ENCODE data around the gene AGBL5. TPM values are rescaled to one million over a fixed set of nuclear protein-coding genes. Genes with fewer than 3 reads are reported as not detected.
A peak's percentile ranks its signal among the peaks of the same experiment; 100 is the strongest.

The AGBL5 gene
- total RNA-seq, 1 donor from 2014 or later, result 68.3 TPM

DNA sequence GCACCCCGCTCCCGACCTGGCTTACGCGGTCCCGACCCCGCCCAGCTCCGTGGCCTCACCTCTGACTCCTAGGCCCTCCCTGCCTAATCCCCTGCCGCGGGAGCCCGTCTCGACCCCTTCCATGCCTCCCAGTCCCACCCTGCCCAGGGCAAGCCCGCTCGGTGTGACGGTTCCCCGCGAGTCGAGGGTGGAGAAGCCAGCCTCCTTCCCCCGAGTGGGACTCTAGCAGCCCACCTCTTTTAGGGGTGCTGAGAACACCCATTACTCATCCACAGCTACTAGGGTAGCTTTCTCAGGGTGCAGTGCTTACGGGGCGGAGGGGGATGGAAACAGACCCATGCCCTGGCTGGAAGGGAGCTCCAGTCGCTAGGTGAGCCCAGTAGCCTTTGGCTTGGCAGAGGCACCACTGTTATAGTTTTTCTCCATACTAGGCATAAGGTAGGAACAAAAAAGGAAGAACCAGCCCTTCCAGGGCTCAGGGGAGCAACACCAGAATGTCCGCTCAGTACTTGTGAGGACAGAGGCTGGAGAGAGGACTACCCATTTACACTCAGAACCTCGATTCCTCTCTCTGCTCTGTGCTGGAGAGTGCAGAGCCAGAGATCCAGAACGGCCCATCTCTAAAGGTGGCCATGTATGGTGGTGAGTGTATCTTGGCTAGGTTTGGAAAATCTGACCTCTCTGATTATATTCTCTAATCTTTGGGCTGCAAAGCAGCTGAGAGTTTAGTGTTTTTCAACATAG lies 606 bp downstream of the AGBL5 start:
- H3K4me1 Mint-ChIP-seq, result peaks cover 32% of the 10 kb centered on the region
- H3K9me3 Mint-ChIP-seq, result peaks cover 19% of the 10 kb centered on the region
- Histone ChIP-seq H3K27ac (no peak overlapping the region), H3K9ac (peak overlapping the region; percentile 63), H2AFZ (replicated peaks) (peak overlapping the region; percentile 92), H3K4me2 (peak overlapping the region; percentile 88), H3K4me3 (peak overlapping the region; percentile 75), H3F3A (ENCODE audit: low read depth) (peaks cover 34% of the 10 kb centered on the region), H3K4me1 (peaks cover 5% of the 10 kb centered on the region), H3K9me3 (ENCODE audit: low read depth) (no peaks in the 10 kb centered on the region), H3K79me2 (ENCODE audit: low read depth) (peaks cover 3% of the 10 kb centered on the region), H3K27me3 (no peaks in the 10 kb centered on the region), H3K36me3 (no peaks in the 10 kb centered on the region), H4K20me1 (ENCODE audit: low read depth) (no peaks in the 10 kb centered on the region)
- peak overlapping the region; percentile 92 for H3K4me3 Mint-ChIP-seq
- no peak for TF ChIP-seq EZH2phosphoT487 (IDR thresholded peaks at IDR 0.05)
- no peak for TF ChIP-seq EZH2 (IDR thresholded peaks at IDR 0.05)
- TF ChIP-seq, protein P1, sequence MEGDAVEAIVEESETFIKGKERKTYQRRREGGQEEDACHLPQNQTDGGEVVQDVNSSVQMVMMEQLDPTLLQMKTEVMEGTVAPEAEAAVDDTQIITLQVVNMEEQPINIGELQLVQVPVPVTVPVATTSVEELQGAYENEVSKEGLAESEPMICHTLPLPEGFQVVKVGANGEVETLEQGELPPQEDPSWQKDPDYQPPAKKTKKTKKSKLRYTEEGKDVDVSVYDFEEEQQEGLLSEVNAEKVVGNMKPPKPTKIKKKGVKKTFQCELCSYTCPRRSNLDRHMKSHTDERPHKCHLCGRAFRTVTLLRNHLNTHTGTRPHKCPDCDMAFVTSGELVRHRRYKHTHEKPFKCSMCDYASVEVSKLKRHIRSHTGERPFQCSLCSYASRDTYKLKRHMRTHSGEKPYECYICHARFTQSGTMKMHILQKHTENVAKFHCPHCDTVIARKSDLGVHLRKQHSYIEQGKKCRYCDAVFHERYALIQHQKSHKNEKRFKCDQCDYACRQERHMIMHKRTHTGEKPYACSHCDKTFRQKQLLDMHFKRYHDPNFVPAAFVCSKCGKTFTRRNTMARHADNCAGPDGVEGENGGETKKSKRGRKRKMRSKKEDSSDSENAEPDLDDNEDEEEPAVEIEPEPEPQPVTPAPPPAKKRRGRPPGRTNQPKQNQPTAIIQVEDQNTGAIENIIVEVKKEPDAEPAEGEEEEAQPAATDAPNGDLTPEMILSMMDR (IDR thresholded peaks at IDR 0.05), result no peak
- DNase-seq (ENCODE audit: low spot score), result peak; percentile 45
- peak overlapping the region; percentile 82 for H3K27ac Mint-ChIP-seq
- peaks cover 22% of the 10 kb centered on the region for H3K27me3 Mint-ChIP-seq (ENCODE audit: insufficient read depth, low read depth)
- H3K36me3 Mint-ChIP-seq, result peaks cover 33% of the 10 kb centered on the region

DNA sequence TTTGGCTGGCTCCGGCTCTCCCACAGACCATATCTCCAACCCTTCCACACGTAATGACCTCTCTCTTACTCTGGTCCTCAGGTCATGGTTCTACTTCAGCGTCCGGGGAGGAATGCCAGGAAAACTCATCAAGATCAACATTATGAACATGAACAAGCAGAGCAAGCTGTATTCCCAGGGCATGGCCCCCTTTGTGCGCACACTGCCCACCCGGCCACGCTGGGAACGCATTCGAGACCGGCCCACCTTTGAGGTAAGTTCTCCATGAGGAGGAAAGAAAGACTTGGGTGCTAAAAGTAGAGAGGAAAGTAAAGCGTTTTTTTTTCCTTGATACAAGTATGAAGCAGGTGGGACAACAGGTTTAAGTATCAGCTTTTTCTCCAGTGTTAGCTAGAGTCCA lies 1.9 kb downstream of the AGBL5 start:
- Histone ChIP-seq H3K4me1 (peaks cover 5% of the 10 kb centered on the region), H3K9me3 (ENCODE audit: low read depth) (no peaks in the 10 kb centered on the region), H3K36me3 (no peaks in the 10 kb centered on the region), H3K4me2 (no peak overlapping the region), H3K9ac (no peak overlapping the region), H3K27me3 (no peaks in the 10 kb centered on the region), H3K27ac (no peak overlapping the region), H3K4me3 (no peak overlapping the region), H2AFZ (replicated peaks) (no peak overlapping the region), H4K20me1 (ENCODE audit: low read depth) (no peaks in the 10 kb centered on the region), H3K79me2 (ENCODE audit: low read depth) (peaks cover 3% of the 10 kb centered on the region), H3F3A (ENCODE audit: low read depth) (peaks cover 31% of the 10 kb centered on the region)
- peaks cover 21% of the 10 kb centered on the region for H3K27me3 Mint-ChIP-seq (ENCODE audit: insufficient read depth, low read depth)
- peaks cover 19% of the 10 kb centered on the region for H3K9me3 Mint-ChIP-seq
- no peak overlapping the region for H3K27ac Mint-ChIP-seq
- peaks cover 38% of the 10 kb centered on the region for H3K36me3 Mint-ChIP-seq
- peak overlapping the region; percentile 92 for H3K4me3 Mint-ChIP-seq
- TF ChIP-seq, protein P1 (IDR thresholded peaks at IDR 0.05), result no peak
- TF ChIP-seq EZH2 (IDR thresholded peaks at IDR 0.05) (no peak), EZH2phosphoT487 (IDR thresholded peaks at IDR 0.05) (no peak)
- no peak for DNase-seq (ENCODE audit: low spot score)
- H3K4me1 Mint-ChIP-seq, result peaks cover 31% of the 10 kb centered on the region

DNA sequence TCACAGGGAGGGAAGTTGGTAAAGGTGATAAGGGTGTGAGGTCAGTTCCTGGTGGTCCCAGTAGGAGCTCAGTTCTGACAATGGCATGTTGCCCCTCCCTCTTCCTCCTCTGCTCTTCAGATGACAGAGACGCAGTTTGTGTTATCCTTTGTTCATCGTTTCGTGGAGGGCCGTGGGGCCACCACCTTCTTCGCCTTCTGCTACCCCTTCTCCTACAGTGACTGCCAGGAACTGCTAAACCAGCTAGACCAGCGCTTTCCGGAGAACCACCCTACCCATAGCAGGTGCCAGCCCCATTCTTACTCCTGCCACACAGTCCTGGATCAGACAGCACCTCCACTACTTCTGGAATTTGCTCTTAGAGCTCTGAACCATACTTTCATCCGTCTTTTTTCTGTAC lies 2.3 kb downstream of the AGBL5 start:
- no peak overlapping the region for H2AFZ ChIP-seq (replicated peaks)
- peaks cover 3% of the 10 kb centered on the region for H3K79me2 ChIP-seq (ENCODE audit: low read depth)
- no peaks in the 10 kb centered on the region for H4K20me1 ChIP-seq (ENCODE audit: low read depth)
- H3K36me3 ChIP-seq, result no peaks in the 10 kb centered on the region
- peaks cover 40% of the 10 kb centered on the region for H3K36me3 Mint-ChIP-seq
- H3K9me3 Mint-ChIP-seq, result peaks cover 19% of the 10 kb centered on the region
- H3K4me3 ChIP-seq, result no peak overlapping the region
- H3K4me1 ChIP-seq, result peaks cover 5% of the 10 kb centered on the region
- H3K27ac ChIP-seq, result no peak overlapping the region
- H3K27ac Mint-ChIP-seq, result no peak overlapping the region
- H3K27me3 Mint-ChIP-seq (ENCODE audit: insufficient read depth, low read depth), result peaks cover 20% of the 10 kb centered on the region
- TF ChIP-seq, protein P1 (IDR thresholded peaks at IDR 0.05), result no peak
- TF ChIP-seq EZH2 (IDR thresholded peaks at IDR 0.05) (no peak), EZH2phosphoT487 (IDR thresholded peaks at IDR 0.05) (no peak)
- H3K4me2 ChIP-seq, result no peak overlapping the region
- no peaks in the 10 kb centered on the region for H3K27me3 ChIP-seq
- peak overlapping the region; percentile 92 for H3K4me3 Mint-ChIP-seq
- no peaks in the 10 kb centered on the region for H3K9me3 ChIP-seq (ENCODE audit: low read depth)
- H3F3A ChIP-seq (ENCODE audit: low read depth), result peaks cover 27% of the 10 kb centered on the region
- no peak for DNase-seq (ENCODE audit: low spot score)
- no peak overlapping the region for H3K9ac ChIP-seq
- peaks cover 28% of the 10 kb centered on the region for H3K4me1 Mint-ChIP-seq

Data from neural progenitor cell (in vitro differentiated cells).